Left renal cortex interstitium (tissue), 4 donors: ENCODE measurements around the gene CNOT2. TPM values are rescaled to one million over a fixed set of nuclear protein-coding genes. Genes with fewer than 3 reads are reported as not detected.

ENCODE experiments used
- DNase-seq, 4 donors: peaks; one replicate each; pipeline ENCODE4 v3.0.0-alpha.2; 2013; ENCODE audit warnings: low read depth in 4 of 4, low spot score in 2 of 4, missing footprints in 1 of 4
- polyA plus RNA-seq, 4 donors: library from polyadenylated mRNA; unstranded; fragments of 120-200 nt; gene quantifications; one replicate each; pipeline ENCODE4 v1.2.1, GENCODE V29; 2013; ENCODE audit not compliant: insufficient read length in 4 of 4

CNOT2 gene
- polyA plus RNA-seq: 100 to 1,000 TPM; 108 to 137 (median 125) TPM

DNA sequence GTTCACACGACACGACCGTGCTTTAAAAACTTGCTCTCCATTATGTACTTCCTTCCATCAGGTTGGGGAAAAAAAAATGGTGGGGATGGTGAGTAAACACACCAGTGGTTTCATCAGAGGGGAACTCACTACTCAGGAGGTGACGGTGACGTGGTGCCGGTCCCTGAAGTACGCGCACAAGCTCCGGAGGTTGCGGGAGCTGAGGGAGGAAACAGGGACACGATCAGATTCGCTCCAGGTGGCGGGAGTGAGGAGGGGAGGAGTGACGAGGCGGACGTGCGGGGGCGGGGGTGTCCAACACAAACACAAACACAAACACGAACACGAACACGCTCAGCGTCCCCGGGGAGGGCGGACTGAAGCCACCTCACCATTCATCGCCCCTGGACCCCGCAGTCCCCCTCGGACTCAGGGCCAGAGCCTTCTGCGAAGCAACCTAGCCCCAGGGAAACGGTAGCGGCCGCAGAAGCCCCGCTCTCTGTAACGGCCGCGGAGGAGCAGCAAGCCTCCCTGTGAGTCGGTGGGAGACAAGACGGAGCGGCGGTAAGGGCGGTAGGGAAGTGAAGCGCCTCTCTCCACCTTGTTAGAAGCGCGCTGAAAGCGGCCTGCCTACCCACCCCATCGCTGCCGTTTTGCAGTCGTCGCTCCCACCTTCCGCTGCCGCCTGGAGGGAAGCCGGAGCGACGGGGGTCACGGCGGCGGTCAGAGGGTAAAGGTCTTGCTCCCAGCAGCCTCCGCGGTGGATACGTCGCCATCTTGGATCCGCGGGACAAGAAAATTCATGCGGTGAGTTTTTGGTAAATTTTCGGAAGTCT, at the start of gene CNOT2:
Gene CNOT2 (plus strand): TSS at position 739 of the 815 bp plus-strand sequence. CDS start 34,794 bp downstream, outside the sequence.
- peak; percentile 88 to 93 (median 92) for DNase-seq

DNA sequence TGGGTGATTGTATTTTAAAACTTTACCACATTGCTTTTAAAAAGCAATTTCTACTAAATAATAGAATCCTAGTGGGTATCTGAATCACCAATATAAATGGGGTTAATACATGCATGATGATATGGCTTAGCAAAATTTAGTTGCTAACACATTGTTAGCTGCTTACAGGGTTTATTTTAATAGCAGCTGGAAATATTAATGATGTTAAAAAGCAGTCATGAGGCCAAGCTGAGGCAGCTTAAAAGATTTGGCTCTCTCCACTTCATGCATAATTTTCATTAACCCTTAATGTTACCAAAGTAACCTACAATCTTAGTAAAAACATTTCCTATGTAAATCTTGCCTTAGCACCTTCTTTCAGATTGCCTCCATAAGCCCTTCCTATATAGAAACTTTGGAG, 49.2 kb upstream of the CNOT2 start:
- DNase-seq: no peak

- no peak for DNase-seq
Measured at GRCh38 chr12:70196811-70197281, 46.4 kb upstream of the CNOT2 start.

DNA sequence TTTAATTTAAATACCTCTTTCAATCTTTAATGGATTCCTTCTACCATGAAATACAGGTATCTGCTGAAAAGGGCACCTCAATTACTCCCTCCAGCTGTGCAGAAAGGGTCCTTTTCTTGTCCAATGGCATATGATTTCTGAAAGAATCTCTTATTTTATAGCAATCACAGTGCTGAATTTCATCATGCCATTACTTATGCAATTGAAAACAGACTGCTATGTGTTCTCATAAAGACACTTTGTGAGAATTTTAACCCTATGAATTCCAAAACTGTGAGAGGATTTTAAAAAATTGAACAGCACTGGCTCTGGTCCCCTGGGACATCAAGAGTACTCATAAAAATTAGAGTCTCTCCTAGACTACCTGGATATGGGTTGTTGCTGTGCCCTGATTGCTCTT, 45.9 kb upstream of the CNOT2 start:
- no peak for DNase-seq

- no peak for DNase-seq
Measured at GRCh38 chr12:70213707-70214106, 29.5 kb upstream of the CNOT2 start.

- no peak for DNase-seq
Measured at GRCh38 chr12:70214972-70215617, 28.1 kb upstream of the CNOT2 start.

- DNase-seq: no peak
Measured at GRCh38 chr12:70217416-70217815, 25.8 kb upstream of the CNOT2 start.

GRCh38 chr12:70221626-70222025, 21.6 kb upstream of the CNOT2 start:
- DNase-seq: no peak

DNA sequence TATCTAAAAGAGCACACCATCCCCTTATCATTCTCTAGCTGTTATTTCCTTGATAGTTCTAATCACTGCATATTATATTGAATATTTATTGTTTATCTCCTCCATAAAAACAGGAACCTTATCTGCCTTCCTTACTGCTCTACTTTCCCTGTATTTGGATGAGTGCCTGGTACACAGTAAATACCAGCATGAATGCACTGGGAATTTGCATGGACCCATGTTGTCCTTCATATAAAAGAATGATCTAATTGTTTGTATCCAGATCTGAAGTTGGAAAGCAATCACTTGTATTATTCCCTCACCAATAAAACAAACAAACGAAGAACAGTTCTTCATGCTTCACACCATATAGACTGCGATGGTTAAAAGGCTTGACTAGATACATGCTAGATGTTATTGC, 15.3 kb upstream of the CNOT2 start:
- no peak for DNase-seq

DNA sequence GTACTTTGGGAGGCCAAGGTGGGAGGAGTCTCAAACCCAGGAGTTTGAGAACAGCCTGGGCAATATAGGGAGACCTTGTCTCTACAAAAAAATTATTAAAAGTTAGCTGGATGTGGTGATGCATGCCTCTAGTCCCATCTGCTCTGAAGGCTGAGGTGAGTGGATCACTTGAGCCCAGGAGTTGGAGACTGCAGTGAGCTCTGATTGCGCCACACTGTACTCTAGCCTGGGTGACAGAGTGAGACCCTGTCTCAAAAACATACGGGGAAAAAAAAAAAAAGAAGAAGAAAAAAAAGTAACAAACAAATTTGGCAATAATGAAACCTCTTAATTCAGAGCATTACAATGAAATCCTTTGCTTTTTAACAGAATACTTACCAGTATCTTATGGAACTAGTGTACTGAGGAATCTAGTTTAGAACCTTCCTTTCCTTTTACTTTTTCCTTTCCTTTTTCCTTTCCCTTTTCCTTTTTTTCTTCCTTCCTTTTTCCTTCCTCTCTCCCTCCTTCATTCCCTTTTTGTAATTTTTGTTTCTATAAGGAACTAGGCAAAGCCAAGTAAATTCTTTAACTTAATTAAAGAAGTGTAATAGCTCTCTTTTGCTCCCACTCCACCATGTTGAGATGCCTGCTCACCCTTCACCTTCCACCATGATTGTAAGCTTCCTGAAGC, 12.2 kb upstream of the CNOT2 start:
- no peak for DNase-seq

DNA sequence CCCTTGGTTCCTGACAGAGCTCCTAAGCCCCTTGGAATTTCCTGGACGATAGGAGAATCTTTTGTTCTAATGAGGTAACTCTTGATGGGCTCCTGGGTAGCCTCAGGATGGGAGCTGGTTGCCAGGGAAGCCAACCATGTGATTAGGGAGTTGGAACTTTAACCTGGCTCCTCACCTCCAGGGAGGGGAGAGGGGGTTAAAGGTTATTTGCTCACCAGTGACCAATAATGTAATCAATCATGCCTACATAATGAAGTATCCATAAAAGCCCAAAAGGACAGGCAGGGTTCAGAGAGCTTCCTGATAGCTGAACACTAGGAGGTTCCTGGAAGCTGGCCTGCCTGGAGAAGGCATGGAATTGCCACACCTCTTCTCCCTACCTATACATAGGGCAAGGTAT, 6.2 kb upstream of the CNOT2 start:
- DNase-seq: no peak

GRCh38 chr12:70240673-70241072, 2.6 kb upstream of the CNOT2 start:
- DNase-seq: no peak

DNA sequence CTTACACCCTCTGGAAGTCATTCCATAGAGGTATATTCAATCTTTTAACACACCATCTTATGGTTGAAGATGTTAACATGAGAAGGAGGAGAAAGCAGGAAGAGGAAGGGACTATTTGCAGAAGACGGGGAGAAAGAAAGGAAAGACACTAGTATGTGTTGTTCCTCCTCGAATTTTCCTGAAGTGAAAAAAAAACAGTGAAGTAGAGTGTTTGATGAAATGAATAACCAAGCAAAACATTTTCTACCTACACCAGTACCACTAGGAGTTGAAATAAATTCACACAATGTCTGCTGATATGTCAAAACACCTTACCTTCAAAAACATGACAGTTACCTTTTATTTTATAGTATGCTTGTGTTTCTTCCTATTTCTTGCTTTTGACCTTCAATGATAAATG, 1.4 kb upstream of the CNOT2 start:
- DNase-seq: no peak

DNA sequence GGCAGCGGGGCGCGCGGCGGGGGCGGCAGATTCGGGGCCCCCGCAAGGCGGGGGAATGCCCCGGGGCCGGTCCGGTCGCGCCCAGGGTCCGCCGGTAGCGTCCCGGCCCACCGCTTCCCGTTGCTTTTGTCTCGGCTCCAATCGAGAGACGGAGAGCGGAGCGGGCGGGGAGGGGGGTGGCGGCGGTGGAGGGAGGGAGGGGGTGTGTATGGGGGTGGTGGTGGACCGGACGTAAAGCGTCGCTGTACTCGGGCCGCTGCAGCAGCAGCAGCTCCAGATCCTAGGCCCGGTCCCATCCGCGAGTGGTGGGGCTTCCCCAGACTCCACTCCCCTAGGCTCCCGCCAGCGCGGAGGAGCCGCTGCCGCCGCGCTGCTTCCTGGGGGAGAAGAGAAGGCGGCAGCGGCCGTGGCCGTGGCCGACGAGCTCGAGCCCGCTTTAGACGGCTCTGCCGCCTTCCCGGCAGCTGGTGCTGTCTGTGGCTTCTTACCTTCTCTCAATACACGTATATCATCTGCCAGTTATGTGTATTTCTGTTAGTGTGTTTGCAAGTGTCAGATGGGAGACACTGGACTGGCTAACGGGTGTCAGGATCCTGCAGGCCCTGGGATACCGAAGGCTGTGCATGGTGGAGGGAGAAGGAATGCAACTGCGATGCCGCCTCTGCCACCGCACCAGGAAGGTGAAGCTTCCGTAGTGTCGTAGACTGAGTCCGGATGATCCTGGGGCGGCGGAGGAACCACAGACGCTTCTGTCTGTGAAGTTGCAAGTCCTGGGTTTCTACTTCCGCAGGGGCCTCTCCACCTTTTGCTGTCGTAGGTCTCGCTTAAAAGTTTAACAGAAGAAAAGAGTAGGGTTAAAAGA, 508 bp downstream of the CNOT2 start:
- peak; percentile 37 to 82 (median 62) for DNase-seq

DNA sequence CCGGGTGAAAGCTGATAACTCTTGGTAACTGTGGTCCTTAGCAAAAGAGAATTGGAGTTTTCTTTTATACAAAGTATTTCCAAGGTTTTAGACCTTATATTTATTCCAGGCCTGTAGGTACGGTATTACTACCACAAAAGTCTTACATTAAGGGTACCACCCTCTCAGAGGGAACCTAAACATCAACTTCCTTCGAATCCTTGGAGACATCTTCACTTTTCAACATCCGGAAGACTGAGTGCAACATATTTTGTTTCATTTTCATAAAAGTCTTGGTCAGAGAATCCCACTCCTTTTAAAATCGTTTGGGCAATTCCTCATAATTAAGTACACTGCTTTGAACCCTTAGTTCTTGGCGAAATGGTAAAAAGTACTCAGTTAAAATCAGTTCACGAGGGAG, 1.2 kb downstream of the CNOT2 start:
- DNase-seq: no peak

- no peak for DNase-seq
Measured at GRCh38 chr12:70245458-70245857, 2.2 kb downstream of the CNOT2 start.

GRCh38 chr12:70246580-70246979, 3.3 kb downstream of the CNOT2 start:
- no peak for DNase-seq

GRCh38 chr12:70247653-70248199, 4.5 kb downstream of the CNOT2 start:
- no peak for DNase-seq

DNA sequence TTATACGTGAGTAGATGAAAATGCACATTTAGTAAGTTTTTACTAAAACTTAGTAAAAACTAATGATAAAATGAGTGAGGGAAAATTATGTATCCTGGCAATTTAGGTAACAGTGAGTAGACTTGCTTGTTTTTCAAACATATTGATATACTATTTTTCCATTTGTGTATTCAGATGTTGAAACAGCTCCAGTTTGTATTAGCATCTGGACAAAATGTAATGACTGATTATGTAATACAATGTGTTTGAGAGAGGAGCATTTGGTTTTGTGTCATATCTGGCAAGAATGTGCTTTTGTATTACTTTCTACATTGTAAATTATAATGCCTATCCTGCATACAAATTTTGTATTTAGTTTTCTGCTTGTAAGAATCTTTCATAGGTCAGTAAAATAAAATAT, 5.6 kb downstream of the CNOT2 start:
- no peak for DNase-seq

GRCh38 chr12:70249903-70250302, 6.7 kb downstream of the CNOT2 start:
- no peak for DNase-seq
